Activated CD4-positive, alpha-beta T cell treated with anti-CD3 and anti-CD28 coated beads for 24 hours (primary cell): ENCODE data around the gene SMIM41.

Experiments
- DNase-seq, 2 donors: peaks; one replicate each; pipeline ENCODE4 v3.0.0-alpha.2; 2020; ENCODE audit warnings: low read depth in 2 of 2

The SMIM41 gene

GRCh38 chr12:52050758-52051541, 28.6 kb upstream of the SMIM41 start, which contains the start of gene NR4A1:
Gene NR4A1 (plus strand): TSS chr12:52051442. CDS start chr12:52054329, 2,887 bp downstream.
- DNase-seq = peak; percentile 99

- no peak for DNase-seq
Observed at GRCh38 chr12:52052468-52053186, 26.9 kb upstream of the SMIM41 start.

DNA sequence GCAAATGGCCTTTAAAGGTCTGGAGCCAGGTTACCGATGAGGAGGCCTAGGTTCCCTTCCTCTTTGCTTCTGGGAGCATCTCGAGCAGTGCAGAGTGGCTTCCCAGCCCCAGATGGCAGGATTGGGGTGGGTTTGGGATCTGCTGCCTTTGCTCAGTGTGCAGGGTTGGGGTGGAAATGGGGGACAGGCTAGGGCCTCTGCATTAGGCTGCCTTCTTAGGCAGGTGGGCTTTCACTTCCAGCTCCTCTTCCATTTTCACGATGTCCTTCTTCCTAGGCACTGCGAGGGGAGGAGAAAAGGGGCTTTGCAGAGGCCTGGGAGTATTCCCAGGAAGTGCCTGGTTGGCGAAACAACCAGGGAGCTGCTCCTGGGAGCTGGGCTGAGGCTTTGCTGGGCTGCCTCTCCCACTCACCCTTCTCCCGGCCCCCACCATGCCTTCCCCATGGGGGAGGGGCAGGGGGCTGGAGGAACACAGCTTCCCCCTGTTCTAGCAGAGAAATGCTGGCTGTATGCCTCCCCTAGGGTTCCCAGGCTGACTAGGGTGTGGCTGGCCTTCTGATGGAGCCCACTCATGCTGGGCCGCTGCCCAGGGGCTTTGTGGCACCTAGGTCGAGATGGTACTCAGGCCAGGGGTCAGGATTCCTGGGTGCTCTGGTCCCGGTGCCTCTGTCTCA, 25.8 kb upstream of the SMIM41 start:
- DNase-seq = no peak

DNA sequence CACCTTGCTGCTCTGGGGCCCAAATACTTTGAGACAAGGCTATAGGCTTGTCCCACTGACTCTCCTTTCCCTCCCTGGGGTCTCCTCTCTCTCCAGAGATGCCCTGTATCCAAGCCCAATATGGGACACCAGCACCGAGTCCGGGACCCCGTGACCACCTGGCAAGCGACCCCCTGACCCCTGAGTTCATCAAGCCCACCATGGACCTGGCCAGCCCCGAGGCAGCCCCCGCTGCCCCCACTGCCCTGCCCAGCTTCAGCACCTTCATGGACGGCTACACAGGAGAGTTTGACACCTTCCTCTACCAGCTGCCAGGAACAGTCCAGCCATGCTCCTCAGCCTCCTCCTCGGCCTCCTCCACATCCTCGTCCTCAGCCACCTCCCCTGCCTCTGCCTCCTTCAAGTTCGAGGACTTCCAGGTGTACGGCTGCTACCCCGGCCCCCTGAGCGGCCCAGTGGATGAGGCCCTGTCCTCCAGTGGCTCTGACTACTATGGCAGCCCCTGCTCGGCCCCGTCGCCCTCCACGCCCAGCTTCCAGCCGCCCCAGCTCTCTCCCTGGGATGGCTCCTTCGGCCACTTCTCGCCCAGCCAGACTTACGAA, 25.2 kb upstream of the SMIM41 start:
- DNase-seq = no peak

DNA sequence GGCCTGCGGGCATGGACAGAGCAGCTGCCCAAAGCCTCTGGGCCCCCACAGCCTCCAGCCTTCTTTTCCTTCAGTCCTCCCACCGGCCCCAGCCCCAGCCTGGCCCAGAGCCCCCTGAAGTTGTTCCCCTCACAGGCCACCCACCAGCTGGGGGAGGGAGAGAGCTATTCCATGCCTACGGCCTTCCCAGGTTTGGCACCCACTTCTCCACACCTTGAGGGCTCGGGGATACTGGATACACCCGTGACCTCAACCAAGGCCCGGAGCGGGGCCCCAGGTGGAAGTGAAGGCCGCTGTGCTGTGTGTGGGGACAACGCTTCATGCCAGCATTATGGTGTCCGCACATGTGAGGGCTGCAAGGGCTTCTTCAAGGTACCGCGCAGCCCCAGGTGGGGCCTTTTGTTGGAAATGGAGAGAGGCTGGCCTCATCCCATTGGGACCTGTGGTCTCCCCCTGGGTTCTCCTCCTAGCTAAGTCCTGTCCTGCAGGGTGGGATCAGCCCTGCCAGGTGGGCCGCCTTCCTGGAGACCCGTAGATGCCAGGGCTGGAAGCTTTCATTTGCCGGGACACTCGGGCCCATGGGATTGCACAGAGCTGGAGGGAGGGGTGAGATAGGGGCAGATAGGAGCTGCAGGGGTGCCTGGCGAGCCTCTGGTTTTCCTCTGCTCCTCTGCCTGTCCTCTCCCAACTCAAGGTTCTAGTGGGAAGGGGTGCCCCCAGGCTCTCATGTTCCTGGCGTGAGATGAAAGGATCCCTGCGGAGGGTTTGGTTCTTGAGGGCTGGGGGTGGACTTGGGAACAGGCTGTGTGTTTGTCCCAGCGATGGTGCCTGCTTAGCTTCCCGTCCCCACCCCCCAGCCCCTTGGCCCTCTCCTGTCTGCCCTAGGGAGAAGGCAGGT, 24.4 kb upstream of the SMIM41 start:
- DNase-seq = no peak

- DNase-seq = no peak
Observed at GRCh38 chr12:52055731-52056711, 23.5 kb upstream of the SMIM41 start.

DNA sequence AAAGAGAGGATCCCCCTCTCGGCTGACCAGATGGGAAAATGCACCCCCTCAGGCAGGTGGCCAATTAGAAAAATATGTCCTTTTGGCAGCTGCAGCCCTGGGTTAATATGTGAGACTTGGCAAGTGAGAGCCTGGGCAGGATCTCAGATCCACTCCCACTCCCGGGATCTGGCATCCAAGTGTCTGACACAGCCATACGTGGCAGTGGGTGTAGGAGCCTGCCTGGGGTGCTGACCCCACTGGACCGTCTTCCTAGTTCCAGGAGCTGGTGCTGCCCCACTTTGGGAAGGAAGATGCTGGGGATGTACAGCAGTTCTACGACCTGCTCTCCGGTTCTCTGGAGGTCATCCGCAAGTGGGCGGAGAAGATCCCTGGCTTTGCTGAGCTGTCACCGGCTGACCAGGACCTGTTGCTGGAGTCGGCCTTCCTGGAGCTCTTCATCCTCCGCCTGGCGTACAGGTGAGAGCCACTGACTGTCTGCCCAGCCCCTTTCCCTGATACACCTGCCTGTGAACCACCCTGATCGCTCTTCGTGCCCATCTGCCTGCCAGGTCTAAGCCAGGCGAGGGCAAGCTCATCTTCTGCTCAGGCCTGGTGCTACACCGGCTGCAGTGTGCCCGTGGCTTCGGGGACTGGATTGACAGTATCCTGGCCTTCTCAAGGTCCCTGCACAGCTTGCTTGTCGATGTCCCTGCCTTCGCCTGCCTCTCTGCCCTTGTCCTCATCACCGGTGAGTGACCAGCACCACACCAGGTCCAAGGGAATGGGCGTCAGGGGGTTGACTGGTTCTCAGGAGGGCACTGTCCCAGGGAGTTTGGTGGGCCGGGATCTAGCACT, 22.5 kb upstream of the SMIM41 start:
- DNase-seq = no peak

DNA sequence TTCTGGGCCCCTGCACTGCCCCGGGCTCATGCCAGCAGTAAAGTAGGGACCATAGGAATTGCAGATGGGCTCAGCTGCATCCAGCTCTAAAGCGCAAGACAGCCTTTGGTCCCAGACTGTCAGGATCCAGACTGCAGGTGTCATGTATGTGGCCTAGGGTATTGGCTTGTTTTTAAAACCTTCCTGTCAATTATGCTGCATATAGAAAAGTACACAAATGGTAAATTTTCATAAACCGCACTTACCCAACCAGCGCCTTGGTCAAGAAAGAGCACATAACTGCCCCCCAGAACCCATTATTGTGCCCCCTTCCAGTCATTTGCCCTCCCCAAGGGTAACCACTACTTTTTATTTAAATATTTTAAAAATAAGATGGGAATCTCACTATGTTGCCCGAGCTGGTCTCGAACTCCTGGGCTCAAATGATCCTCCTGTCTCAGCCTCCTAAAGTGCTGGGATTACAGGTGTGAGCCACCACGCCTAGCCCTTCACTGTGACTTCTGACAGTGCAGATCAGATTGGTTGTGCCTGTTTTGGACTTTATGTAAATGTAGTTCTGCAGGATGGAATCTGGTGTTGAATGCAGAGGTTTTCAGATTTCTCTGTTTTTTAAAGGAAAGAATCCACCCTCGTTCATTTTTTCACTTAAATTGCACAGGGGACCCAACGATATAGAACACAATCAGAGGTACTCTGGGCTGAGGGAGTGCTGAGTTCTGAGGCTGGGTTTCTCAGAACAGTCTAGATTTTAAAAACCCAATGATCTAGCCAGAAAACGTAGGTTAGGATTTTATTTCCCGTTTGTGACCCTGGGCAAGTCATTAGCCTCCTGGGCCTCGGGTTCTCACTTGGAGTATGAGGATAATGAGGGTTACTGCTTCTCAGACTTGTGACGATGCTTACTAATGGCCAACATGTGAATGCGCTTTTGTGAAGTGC, 21.6 kb upstream of the SMIM41 start:
- DNase-seq = no peak

DNA sequence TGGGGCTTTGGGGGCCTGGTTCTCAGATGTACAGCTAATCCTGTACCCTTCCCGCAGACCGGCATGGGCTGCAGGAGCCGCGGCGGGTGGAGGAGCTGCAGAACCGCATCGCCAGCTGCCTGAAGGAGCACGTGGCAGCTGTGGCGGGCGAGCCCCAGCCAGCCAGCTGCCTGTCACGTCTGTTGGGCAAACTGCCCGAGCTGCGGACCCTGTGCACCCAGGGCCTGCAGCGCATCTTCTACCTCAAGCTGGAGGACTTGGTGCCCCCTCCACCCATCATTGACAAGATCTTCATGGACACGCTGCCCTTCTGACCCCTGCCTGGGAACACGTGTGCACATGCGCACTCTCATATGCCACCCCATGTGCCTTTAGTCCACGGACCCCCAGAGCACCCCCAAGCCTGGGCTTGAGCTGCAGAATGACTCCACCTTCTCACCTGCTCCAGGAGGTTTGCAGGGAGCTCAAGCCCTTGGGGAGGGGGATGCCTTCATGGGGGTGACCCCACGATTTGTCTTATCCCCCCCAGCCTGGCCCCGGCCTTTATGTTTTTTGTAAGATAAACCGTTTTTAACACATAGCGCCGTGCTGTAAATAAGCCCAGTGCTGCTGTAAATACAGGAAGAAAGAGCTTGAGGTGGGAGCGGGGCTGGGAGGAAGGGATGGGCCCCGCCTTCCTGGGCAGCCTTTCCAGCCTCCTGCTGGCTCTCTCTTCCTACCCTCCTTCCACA, 20.7 kb upstream of the SMIM41 start:
- no peak for DNase-seq

DNA sequence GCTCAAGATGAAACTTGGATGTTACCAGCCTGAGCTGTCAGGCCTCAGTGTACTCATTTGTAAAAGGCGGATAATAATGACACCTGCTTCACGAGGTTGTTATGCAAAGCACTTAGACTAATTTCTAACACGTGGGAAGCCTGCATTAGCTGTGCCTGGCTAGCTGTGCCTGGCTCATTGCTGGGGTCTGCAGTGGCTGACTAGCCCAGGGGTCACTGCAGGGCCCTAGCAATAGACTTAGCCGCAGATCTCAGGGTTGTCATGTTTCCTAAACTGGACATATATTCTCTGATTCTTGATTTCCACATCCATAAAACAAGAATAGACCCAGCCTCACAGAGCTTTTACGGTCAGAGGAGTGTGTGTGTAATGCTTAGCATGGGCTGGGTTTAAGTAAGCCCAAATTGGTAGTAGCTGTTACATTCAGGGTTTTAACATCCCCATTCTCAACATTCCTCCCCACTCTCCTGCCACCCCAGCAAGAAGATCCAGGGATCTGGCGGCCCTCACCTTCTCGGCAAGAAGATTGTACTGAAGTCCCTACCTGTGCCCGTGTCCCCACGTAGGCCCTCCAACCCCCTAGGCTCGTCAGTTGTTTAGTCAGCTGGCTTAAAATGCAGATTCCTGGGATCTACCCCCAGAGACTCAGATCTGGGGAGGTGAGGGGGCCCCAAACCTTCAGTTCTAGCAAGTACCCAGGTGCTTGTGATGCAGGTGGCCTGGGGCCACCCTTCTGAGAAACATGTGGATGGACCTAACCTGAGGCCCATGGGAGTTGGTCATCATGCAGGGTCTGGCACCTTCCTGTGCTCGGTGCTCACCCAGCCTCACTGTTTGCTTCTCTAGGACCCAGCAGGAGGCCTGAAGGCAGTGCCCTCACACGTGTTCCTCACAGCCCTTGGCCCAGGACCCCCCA, 19.7 kb upstream of the SMIM41 start:
- DNase-seq = no peak

GRCh38 chr12:52060498-52061177, 18.9 kb upstream of the SMIM41 start:
- DNase-seq = no peak

DNA sequence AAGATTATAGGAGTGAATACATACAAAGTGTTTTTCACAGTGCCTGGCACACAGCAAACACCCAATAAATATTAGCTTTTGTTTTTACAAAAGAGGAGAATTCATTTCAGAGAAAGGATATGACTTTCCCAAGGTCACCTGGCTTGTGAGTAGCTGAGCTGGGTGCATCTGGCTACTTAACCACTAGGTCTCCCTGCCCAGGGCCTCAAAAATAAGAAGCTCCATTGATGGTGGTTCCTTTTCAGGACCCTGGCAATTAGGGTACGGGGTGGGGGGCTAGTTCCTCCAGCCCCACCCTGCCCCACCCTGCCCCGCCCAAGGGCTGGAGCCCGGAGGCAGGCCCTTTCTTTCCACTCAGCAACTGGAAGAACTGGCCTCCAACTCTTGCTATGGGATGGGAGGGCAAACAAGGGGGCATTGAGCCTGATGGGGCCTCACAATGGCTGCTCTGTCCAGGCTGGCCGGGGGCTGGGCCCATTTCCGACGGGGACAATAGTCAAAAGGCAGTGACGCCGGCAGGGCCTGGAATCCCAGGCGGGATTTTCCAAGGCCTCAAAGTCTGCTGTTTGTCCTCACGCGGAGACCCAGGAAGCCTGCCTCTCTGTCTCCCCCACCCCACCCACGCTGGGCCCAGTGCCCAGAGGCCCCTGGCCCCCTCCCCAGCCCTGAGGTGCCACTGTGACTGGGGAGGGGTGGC, 17.9 kb upstream of the SMIM41 start:
- no peak for DNase-seq

GRCh38 chr12:52062167-52063081, 17.1 kb upstream of the SMIM41 start:
- no peak for DNase-seq
